Measurements from ENCODE around the gene EXOC3L2. TPM values are rescaled to one million over a fixed set of nuclear protein-coding genes. Genes with fewer than 3 reads are reported as not detected.
A peak's percentile ranks its signal among the peaks of the same experiment; 100 is the strongest.

The EXOC3L2 gene
- total RNA-seq, 1 donor, result under 0.01 TPM

DNA sequence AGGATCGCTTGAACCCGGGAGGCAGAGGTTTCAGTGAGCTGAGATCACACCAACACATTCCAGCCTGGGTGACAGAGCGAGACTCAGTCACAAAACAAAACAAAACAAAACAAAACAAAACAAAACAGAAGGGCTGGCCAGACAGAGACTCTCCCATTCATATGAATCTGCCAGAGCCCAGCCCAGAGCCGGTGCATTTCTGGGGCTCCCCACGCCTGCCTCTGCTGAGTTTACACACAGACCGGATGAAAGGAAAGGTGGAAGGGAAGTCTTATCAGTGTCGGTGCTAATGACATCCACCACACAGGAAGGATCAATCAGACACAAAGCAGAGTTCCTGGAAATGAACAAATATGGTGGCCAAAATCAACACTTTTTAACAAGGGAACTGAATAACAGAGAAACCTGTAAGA, 74.0 kb downstream of the EXOC3L2 start:
- TF ChIP-seq, protein P1, sequence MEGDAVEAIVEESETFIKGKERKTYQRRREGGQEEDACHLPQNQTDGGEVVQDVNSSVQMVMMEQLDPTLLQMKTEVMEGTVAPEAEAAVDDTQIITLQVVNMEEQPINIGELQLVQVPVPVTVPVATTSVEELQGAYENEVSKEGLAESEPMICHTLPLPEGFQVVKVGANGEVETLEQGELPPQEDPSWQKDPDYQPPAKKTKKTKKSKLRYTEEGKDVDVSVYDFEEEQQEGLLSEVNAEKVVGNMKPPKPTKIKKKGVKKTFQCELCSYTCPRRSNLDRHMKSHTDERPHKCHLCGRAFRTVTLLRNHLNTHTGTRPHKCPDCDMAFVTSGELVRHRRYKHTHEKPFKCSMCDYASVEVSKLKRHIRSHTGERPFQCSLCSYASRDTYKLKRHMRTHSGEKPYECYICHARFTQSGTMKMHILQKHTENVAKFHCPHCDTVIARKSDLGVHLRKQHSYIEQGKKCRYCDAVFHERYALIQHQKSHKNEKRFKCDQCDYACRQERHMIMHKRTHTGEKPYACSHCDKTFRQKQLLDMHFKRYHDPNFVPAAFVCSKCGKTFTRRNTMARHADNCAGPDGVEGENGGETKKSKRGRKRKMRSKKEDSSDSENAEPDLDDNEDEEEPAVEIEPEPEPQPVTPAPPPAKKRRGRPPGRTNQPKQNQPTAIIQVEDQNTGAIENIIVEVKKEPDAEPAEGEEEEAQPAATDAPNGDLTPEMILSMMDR (IDR thresholded peaks at IDR 0.05; ENCODE audit: insufficient read depth, low read length), result no peak
- H3K4me3 ChIP-seq (ENCODE audit: low read depth, low read length), result no peak overlapping the region
- no peak for DNase-seq (ENCODE audit: low read depth)

DNA sequence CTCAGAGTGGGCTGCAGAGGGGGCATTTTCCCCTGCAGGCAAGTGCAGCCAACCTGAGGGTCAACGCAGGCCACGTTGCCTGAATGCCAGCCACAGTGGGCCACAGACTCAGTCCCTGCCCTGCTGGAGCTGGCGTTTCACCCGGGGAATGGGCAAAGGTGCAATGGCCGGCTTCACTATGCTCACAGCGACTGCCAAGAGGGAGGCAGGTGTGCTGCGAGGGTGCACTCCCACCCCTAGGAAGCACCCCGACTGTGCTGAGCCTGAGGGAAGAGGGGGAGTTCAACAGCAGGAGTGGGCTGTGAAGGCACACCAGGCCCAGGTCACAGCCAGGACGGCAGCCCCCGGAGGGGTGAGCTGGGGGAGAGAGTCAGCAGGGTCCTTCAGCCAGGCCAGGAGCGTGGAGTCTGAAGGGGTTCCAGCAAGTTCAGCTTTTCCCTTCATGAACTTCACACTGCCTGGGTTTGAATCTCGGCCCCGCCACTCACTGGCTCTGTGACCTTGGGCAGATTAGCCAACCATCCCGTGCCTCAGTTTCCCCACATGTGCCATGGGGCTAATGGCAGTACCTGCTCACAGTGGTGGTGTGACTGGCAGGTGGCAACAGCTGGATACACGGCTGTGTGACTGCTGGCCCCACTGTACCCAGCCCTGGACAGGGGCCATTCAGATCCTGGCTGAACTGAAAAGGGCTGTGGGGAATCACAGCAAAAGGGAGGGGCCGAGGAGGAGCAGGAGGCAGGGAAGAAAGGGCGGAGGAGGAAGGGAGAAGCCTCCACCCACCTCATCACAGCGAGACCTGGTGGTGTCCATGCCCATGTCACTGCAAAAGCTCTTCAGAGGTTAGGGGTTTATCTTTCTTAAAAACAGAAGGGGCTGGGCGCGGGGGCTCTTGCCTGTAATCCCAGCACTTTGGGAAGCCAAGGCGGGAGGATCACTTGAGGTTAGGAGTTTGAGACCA, 74.8 kb downstream of the EXOC3L2 start:
- TF ChIP-seq, protein P1 (IDR thresholded peaks at IDR 0.05; ENCODE audit: insufficient read depth, low read length), result no peak

DNA sequence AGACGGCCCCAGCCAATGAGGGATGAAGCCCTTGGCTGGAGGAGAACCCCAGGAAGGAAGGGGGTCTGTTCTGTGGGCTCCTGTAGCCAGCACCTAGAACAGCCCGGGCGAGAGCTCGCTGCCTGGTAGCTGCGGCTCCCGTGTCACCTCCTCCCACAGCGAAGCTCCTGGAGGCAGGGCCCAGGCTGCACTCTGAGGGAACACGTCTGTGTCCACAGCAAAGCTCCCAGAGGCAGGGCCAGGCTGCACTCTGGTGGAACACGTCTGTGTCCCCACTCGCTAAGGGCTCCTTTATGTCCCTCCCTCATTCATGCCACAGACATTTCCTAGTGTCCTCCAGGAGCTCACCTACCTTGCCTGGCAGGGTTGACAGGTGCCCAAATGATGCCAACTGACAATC, 75.6 kb downstream of the EXOC3L2 start:
- H3K4me3 ChIP-seq (ENCODE audit: low read depth, low read length), result no peak overlapping the region
- TF ChIP-seq, protein P1 (IDR thresholded peaks at IDR 0.05; ENCODE audit: insufficient read depth, low read length), result no peak
- DNase-seq (ENCODE audit: low read depth), result no peak

More for the DNA sequence above, 74.8 kb downstream of the EXOC3L2 start:
- no peak for DNase-seq (ENCODE audit: low read depth)
- no peak overlapping the region for H3K4me3 ChIP-seq (ENCODE audit: low read depth, low read length)

DNA sequence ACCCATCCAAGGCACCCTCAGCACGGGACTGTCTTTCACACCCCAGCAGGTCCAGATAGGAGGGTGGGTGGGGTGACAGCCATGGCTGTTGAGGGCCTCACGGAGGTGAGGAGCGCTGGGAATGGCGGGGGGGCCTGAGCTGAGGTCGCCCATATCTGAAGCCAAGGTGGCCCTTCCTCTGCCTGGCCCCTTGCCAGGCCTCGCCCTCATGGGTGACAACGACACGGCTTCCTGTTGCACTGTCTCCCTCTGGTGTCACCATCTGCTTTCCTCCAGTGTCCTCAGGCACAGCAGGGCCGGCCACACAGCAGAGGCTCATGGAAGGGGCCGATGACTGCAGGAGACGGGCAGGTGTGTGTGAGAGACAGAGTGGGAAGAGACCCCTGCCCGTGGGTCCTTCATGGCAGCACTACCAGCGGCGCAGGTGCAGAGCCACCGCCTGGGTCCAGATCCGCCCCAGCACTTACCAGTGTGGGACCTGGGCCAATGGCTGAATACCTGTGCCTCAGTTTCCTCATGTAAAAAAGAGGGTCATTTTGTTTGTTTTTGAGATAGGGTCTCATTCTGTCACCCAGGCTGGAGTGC, 76.3 kb downstream of the EXOC3L2 start:
- TF ChIP-seq, protein P1 (IDR thresholded peaks at IDR 0.05; ENCODE audit: insufficient read depth, low read length), result no peak
- H3K4me3 ChIP-seq (ENCODE audit: low read depth, low read length), result no peak overlapping the region
- no peak for DNase-seq (ENCODE audit: low read depth)

DNA sequence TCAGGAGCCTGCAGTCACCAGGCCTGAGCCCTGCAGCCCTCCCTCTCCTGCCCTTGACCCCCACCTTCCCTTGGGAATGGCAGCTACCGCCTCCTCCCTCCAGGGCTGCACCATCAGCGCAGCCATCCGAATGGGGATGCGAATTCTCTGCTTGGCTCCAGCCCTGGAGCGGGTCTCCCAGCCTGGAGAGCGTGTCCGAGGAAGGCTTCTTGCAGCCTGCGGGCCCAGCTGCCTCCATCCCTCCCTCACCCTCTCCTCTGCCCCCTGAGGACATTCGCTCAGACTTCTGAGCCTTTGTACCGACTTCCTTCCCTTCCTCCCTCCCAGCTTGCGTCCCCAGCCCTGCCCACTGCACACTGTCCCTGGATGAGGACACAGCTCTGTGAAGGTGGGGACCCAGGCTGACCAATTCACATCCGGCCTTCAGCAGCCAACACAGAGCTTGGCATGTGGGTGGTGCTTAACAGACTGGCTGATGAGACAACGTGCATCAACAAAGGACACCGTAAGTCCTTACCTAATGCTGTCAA, 78.4 kb downstream of the EXOC3L2 start:
- TF ChIP-seq, protein P1 (IDR thresholded peaks at IDR 0.05; ENCODE audit: insufficient read depth, low read length), result no peak
- no peak overlapping the region for H3K4me3 ChIP-seq (ENCODE audit: low read depth, low read length)
- no peak for DNase-seq (ENCODE audit: low read depth)

DNA sequence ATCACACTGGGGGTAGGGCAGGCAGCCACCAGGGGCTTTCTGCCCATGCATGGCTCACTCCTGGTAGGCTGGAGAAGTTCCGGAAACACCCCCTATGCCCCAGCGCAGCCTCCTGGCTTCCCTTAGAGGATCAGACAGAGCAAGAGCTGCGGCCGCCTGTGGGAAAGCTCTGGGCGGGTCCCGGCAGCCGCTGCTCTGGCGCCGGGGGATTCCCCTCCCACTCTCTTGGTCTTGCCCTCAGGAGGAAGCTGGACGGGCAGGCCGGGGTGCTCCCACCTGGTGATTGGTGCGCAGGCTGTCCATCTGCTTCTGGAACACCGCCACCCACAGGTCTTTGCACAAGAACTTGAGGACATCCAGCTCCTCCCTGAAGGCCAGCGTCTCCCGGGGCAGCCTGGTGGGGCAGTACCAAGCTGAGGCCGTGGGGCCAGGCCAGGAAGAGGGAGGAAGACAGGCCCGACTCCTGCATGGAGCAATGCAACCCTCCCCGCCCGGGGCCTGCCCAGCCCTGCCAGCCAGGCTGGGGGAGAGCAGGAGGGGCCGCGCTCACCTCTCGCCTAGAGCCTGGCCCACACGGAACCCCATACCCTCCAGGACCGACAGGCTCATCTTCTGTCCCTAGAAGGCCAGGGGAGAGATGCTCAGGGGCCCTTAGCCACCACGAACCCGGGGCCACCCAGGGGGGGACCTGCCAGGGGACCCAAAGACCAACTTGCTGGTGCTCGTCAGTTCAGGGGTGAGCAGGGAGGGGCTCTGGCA, 80.5 kb downstream of the EXOC3L2 start:
- TF ChIP-seq, protein P1 (IDR thresholded peaks at IDR 0.05; ENCODE audit: insufficient read depth, low read length), result no peak
- DNase-seq (ENCODE audit: low read depth), result peak; percentile 57
- H3K4me3 ChIP-seq (ENCODE audit: low read depth, low read length), result no peak overlapping the region
